ENCODE results near the gene ITFG2. TPM values are rescaled to one million over a fixed set of nuclear protein-coding genes. Genes with fewer than 3 reads are reported as not detected.

ITFG2 gene
- total and polyA plus RNA-seq, 2 donors (not counting 3 experiments of a cell fraction or from before 2014, with no cell fraction given) = 25.0 to 31.9 TPM

GRCh38 chr12:2857576-2857975 is 45.1 kb downstream of the ITFG2 start:
- DNase-seq (ENCODE audit: low read depth, low spot score) = no peak
- intact Hi-C loops (cut with micrococcal nuclease) = no loop called here
- Histone ChIP-seq H3K4me3 (replicated peaks in 1 of 3; ENCODE audit: insufficient read depth in 1 of 3, low read depth in 1 of 3, low read length in 3 of 3) (no peak overlapping the region), H2AFZ (ENCODE audit: low read depth, low read length) (no peak overlapping the region), H3K79me2 (ENCODE audit: control insufficient read depth, insufficient read depth, low read length) (no peaks in the 10 kb centered on the region), H3K4me2 (ENCODE audit: insufficient read depth, low read length) (no peak overlapping the region), H3K27me3 (ENCODE audit: control insufficient read depth in 2 of 2, insufficient read depth in 2 of 2, low read length in 2 of 2) (no peaks in the 10 kb centered on the region), H3K9ac (replicated peaks; ENCODE audit: extremely low read depth, insufficient read depth, low read length) (no peak overlapping the region), H3K27ac (ENCODE audit: insufficient read depth, low read depth, low read length) (no peak overlapping the region), H3K9me1 (replicated peaks; ENCODE audit: control insufficient read depth, extremely low read depth, insufficient read depth, low read length) (no peaks in the 10 kb centered on the region), H3K9me3 (replicated peaks; ENCODE audit: control insufficient read depth, insufficient read depth, low read length) (no peaks in the 10 kb centered on the region), H4K20me1 (replicated peaks; ENCODE audit: control insufficient read depth, extremely low read depth, insufficient read depth, low read length) (no peaks in the 10 kb centered on the region), H3K4me1 (ENCODE audit: control insufficient read depth, extremely low read depth, insufficient read depth, low read length) (no peaks in the 10 kb centered on the region), H3K36me3 (ENCODE audit: control insufficient read depth in 2 of 2, extremely low read depth in 1 of 2, insufficient read depth in 2 of 2, low read length in 2 of 2) (peaks cover 2 to 8% of the 10 kb centered on the region in 2 experiments)
- ChIA-PET CTCF (interaction anchor here (1.1 to 3.2 kb wide), 5 partner anchors 8 to 184 kb away, joined by 3 to 14 read pairs (median 4); partner anchors contain the start of genes FOXM1 and RHNO1), POLR2A (no interaction called here)
- dilution Hi-C loops (cut with MboI; ENCODE audit: extremely low pct_ligation_motif_present, low sequenced_read_pairs) = no loop called here
- TSS peak; percentile 48 for BruUV-seq (replicated peaks)
- TF ChIP-seq FOS (IDR thresholded peaks at IDR 0.05; ENCODE audit: borderline replicate concordance, insufficient read depth, low read length) (no peak), MYC (IDR thresholded peaks at IDR 0.05; ENCODE audit: low read depth, low read length) (no peak), JUN (IDR thresholded peaks at IDR 0.05; ENCODE audit: borderline replicate concordance, insufficient read depth, insufficient read length, low read depth) (no peak), EZH2 (IDR thresholded peaks at IDR 0.05; ENCODE audit: borderline replicate concordance, low read depth, low read length, severe bottlenecking) (no peak), GATA2 (IDR thresholded peaks at IDR 0.05; ENCODE audit: insufficient read depth, insufficient read length, low read depth, low read length) (no peak), CTCF (IDR thresholded peaks at IDR 0.05; ENCODE audit: extremely low read depth in 1 of 2, insufficient read depth in 1 of 2, low read depth in 1 of 2, low read length in 2 of 2) (no peak), POLR2A (IDR thresholded peaks at IDR 0.05; ENCODE audit: low read depth, low read length) (no peak), POLR2AphosphoS5 (IDR thresholded peaks at IDR 0.05; ENCODE audit: insufficient read depth, low read depth, low read length) (no peak), MAX (IDR thresholded peaks at IDR 0.05; ENCODE audit: insufficient read depth, insufficient read length) (no peak)
- no peak for FAIRE-seq
